ENCODE results near the gene ADPRHL1.
"Not testable (repeated sequence)": the region's sequence is repeated elsewhere in the genome, so short reads cannot be mapped to it uniquely, and the experiment has no call there.

- TF ChIP-seq CTCF (IDR thresholded peaks at IDR 0.05; ENCODE audit: low read length); EZH2 (IDR thresholded peaks at IDR 0.05; ENCODE audit: borderline replicate concordance, low read length): not testable (repeated sequence)
Observed at GRCh38 chr13:113470635-113471163, 17.4 kb upstream of the ADPRHL1 start.
